Measurements from ENCODE around the gene CCDC24. TPM values are rescaled to one million over a fixed set of nuclear protein-coding genes. Genes with fewer than 3 reads are reported as not detected.

Gene CCDC24
- total and polyA plus RNA-seq, 2 of the 13 experiments (the other 11 are each of a cell fraction or from before 2014, with no cell fraction given): 1.4 to 2.9 TPM

GRCh38 chr1:44031252-44032169, 40.1 kb downstream of the CCDC24 start, which contains the start of gene SLC6A9 (continued):
- TF ChIP-seq POLR2AphosphoS2 (IDR thresholded peaks at IDR 0.05; ENCODE audit: low read depth, low read length): no peak
- TF ChIP-seq RAD21 (CRISPR knock-in tag; IDR thresholded peaks at IDR 0.05): 0 out of 2 replicates have a peak, but pooled peaks have one; percentile 5
- no peak for TF ChIP-seq ZFP36L1 (CRISPR knock-in tag; IDR thresholded peaks at IDR 0.05)
- TF ChIP-seq RBM39 (IDR thresholded peaks at IDR 0.05; ENCODE audit: low read depth, low read length, poor library complexity, severe bottlenecking): no peak
- TF ChIP-seq ZNF570 (CRISPR knock-in tag; IDR thresholded peaks at IDR 0.05; ENCODE audit: borderline replicate concordance): no peak
- no peak for TF ChIP-seq NFKBIZ (CRISPR knock-in tag; IDR thresholded peaks at IDR 0.05)
- 0 out of 2 replicates have a peak, but pooled peaks have one; percentile 19 for TF ChIP-seq ZNF235 (CRISPR knock-in tag; IDR thresholded peaks at IDR 0.05; ENCODE audit: borderline replicate concordance)
- no peak for TF ChIP-seq FOXA1 (IDR thresholded peaks at IDR 0.05)
- TF ChIP-seq FOXA1 (CRISPR knock-in tag; IDR thresholded peaks at IDR 0.05): no peak
- TF ChIP-seq ZNF296 (CRISPR knock-in tag; conservative IDR thresholded peaks at IDR 0.05): no peak
- TF ChIP-seq HNRNPUL1 (IDR thresholded peaks at IDR 0.05; ENCODE audit: low read depth, low read length): no peak
- no peak for TF ChIP-seq ZNF75D (CRISPR knock-in tag; IDR thresholded peaks at IDR 0.05; ENCODE audit: borderline replicate concordance)
- no peak for TF ChIP-seq ZNF567 (CRISPR knock-in tag; IDR thresholded peaks at IDR 0.05; ENCODE audit: borderline replicate concordance)
- TF ChIP-seq, protein P1, sequence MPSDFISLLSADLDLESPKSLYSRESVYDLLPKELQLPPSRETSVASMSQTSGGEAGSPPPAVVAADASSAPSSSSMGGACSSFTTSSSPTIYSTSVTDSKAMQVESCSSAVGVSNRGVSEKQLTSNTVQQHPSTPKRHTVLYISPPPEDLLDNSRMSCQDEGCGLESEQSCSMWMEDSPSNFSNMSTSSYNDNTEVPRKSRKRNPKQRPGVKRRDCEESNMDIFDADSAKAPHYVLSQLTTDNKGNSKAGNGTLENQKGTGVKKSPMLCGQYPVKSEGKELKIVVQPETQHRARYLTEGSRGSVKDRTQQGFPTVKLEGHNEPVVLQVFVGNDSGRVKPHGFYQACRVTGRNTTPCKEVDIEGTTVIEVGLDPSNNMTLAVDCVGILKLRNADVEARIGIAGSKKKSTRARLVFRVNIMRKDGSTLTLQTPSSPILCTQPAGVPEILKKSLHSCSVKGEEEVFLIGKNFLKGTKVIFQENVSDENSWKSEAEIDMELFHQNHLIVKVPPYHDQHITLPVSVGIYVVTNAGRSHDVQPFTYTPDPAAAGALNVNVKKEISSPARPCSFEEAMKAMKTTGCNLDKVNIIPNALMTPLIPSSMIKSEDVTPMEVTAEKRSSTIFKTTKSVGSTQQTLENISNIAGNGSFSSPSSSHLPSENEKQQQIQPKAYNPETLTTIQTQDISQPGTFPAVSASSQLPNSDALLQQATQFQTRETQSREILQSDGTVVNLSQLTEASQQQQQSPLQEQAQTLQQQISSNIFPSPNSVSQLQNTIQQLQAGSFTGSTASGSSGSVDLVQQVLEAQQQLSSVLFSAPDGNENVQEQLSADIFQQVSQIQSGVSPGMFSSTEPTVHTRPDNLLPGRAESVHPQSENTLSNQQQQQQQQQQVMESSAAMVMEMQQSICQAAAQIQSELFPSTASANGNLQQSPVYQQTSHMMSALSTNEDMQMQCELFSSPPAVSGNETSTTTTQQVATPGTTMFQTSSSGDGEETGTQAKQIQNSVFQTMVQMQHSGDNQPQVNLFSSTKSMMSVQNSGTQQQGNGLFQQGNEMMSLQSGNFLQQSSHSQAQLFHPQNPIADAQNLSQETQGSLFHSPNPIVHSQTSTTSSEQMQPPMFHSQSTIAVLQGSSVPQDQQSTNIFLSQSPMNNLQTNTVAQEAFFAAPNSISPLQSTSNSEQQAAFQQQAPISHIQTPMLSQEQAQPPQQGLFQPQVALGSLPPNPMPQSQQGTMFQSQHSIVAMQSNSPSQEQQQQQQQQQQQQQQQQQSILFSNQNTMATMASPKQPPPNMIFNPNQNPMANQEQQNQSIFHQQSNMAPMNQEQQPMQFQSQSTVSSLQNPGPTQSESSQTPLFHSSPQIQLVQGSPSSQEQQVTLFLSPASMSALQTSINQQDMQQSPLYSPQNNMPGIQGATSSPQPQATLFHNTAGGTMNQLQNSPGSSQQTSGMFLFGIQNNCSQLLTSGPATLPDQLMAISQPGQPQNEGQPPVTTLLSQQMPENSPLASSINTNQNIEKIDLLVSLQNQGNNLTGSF (CRISPR knock-in tag; IDR thresholded peaks at IDR 0.05): no peak
- TF ChIP-seq ZIK1 (CRISPR knock-in tag; IDR thresholded peaks at IDR 0.05; ENCODE audit: borderline replicate concordance, low read depth): no peak
- TF ChIP-seq PTBP1 (IDR thresholded peaks at IDR 0.05; ENCODE audit: low read depth, low read length, poor library complexity, severe bottlenecking): peak; percentile 26
- peak; percentile 6; the same call in 1 of the 2 replicates for TF ChIP-seq TCF7 (IDR thresholded peaks at IDR 0.05; ENCODE audit: low read depth)
- no peak; the same call in 1 of the 2 replicates for TF ChIP-seq ZFP82 (CRISPR knock-in tag; IDR thresholded peaks at IDR 0.05; ENCODE audit: borderline replicate concordance)
- no peak for TF ChIP-seq THAP11 (CRISPR knock-in tag; IDR thresholded peaks at IDR 0.05)
- peak; percentile 52; the same call in 1 of the 2 replicates for TF ChIP-seq ZBTB7B (CRISPR knock-in tag; IDR thresholded peaks at IDR 0.05)
- TF ChIP-seq ZNF790 (CRISPR knock-in tag; IDR thresholded peaks at IDR 0.05; ENCODE audit: borderline replicate concordance): no peak
- TF ChIP-seq ZNF777 (CRISPR knock-in tag; IDR thresholded peaks at IDR 0.05): peak; percentile 80
- TF ChIP-seq, protein P2, sequence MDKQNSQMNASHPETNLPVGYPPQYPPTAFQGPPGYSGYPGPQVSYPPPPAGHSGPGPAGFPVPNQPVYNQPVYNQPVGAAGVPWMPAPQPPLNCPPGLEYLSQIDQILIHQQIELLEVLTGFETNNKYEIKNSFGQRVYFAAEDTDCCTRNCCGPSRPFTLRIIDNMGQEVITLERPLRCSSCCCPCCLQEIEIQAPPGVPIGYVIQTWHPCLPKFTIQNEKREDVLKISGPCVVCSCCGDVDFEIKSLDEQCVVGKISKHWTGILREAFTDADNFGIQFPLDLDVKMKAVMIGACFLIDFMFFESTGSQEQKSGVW (CRISPR knock-in tag; IDR thresholded peaks at IDR 0.05; ENCODE audit: borderline replicate concordance): no peak
- TF ChIP-seq ZNF329 (CRISPR knock-in tag; IDR thresholded peaks at IDR 0.05; ENCODE audit: low read depth): no peak
- TF ChIP-seq HDAC1 (CRISPR knock-in tag; IDR thresholded peaks at IDR 0.05): peak; percentile 27; the same call in 1 of the 2 replicates

All from HepG2 (cell line).